GM19324 (cell line): ENCODE data around the gene HS3ST3B1.
A peak's percentile ranks its signal among the peaks of the same experiment; 100 is the strongest.

Experiments used
- ATAC-seq: cut with Tn5 transposase; IDR thresholded peaks from one replicate; pipeline ENCODE4 v1.9.1; 2021; ENCODE audit warnings: mild to moderate bottlenecking, moderate library complexity; ENCODE audit not compliant: unreplicated experiment, low FRiP score

The HS3ST3B1 gene

DNA sequence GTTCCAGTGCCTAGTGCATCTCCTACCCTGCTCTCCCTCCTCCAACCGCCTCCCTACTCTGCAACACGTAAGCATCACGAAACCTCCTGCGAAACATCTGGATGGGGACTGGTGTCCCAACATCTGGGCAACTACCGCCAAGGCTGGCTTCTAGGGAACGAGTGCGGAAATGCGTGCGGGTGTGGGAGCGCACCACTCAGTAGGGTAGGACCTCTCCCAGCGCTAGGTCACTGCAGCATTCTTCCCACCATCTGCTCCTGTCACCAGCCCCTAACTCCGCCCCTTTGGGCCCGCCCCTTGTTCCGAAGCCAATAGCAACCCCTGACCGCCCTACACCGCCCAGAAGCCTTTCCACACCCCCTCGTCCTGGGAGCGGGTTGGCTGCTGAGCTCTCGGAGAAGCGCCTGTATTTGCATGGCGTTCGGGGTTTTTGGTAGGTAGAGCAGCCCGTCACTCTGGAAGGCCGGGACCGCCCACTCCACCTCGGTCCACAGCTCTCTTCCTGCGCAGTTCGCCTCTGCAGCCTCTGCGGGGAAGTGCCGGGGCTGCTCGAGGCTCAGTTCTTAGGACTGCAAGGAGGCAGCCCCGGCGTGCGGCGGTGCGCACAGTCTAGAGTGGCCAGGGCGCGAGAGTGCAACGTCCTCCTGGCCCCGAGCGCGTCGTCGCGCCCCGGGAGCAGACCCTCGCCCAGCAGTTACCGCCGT lies at the start of gene HS3ST3B1:
HS3ST3B1 (plus strand) TSS at position 507 of the 704 bp plus-strand sequence. CDS start 438 bp downstream, outside the sequence.
- peak; percentile 69 for ATAC-seq

DNA sequence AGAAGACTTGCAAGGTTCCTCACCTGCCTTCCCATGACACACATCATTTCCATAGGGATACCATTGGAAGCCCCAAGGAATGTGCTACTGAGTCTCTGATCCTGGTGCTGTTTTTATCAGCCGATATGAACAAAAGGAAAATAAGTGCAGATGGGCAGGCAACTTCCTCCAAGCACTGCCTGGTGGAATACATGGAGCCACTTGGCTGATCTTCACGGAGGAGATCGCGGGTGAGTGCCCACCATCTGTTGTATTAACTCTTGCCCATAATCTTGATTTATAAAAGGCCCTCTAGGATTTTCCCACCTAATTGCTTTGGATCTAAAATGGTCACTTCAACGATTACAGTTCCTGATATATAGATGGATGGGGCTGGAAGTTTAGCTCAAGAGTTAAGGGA lies 39.5 kb upstream of the HS3ST3B1 start:
- ATAC-seq, result no peak

DNA sequence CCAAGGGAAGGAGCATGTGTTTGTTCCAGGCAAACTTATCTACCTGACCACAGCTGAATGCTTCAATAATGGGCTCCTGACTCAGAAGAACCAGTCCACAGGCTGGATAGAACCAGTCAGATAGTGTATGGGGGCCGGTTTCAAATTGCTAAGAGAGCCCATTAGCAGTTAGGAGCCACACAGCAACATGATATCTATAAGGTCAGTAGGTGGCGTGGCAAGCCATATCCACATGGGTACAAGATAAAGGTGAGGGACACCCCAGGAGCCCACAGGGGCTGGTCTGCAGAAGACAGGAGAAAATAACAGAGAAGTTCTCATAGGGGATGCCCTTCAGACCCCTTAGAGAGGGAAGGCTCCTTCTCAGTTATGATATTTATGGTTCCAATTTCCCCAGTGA lies 32.6 kb upstream of the HS3ST3B1 start:
- ATAC-seq, result no peak

GRCh38 chr17:14269473-14269872 lies 31.4 kb upstream of the HS3ST3B1 start:
- no peak for ATAC-seq

- ATAC-seq, result no peak
Observed at GRCh38 chr17:14270508-14270907, 30.4 kb upstream of the HS3ST3B1 start.

DNA sequence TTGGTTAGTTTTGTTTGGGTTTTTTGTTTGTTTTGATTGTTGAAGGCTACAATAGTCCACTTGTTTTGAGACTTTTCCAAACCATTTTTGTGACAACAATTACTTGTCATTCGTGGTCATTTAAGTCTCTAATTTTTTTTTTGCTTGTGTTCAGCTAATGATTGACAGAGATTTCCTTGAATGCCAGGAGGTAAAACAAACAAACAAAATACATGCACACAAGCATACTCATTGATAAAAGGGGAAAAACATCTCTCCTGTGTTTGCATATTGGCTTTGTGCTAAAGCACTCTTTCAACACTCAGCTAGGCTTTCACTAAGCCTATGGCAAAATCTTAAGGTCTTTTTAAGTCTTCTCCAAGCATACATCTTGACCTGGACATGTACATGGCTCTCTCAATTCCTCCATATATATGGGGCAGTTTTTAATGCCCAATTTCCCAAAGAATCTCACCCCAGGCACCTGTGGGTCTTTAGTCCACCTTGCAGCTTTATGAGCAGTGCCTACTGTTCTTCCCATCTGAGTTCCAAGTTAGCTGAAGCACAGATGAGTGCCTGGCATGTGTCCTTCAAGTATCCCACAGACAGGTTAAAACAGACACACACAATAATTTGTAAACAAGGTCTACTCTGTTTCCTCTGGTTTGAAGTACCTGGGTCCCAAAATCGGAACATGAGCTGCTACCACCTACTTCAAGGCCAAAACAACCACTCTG lies 24.2 kb upstream of the HS3ST3B1 start:
- no peak for ATAC-seq

DNA sequence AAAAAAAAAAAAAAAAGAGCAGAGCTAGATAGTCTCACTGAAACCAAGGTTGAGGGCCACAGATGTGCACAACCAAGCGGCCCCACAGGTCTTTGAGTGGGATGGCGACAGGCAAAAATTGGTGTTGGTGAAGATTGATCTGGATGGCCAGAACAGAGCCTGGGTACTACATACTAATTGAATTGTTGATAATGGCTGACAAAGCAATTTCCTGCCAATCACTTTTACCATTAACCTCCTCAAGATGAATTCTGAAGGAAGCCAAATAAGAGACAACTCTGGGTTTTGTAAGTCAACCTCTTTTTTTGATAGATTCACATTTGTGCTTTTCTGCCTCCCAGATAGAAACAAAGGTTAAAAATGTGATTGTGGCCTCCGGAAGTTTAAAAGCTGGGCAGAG lies 19.4 kb upstream of the HS3ST3B1 start:
- ATAC-seq, result no peak

GRCh38 chr17:14282726-14283125 lies 18.2 kb upstream of the HS3ST3B1 start:
- no peak for ATAC-seq

GRCh38 chr17:14289162-14289561 lies 11.7 kb upstream of the HS3ST3B1 start:
- ATAC-seq, result no peak

DNA sequence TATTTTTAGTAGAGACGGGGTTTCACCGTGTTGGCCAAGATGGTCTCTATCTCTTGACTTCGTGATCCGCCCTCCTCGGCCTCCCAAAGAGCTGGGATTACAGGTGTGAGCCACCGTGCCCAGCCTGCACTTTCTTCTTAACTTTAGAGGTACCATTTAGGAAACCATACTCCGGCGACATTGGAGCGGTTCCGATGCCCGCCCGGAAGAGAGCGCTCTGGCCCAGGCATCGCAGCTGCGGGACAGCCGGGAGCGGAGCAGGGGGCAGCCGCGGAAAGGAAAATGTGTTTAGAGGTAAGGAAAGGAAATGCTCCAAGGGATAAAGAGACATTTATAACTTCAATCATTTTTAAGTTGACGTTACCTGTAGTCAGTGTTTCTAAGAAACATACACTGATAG lies 6.0 kb upstream of the HS3ST3B1 start:
- no peak for ATAC-seq

DNA sequence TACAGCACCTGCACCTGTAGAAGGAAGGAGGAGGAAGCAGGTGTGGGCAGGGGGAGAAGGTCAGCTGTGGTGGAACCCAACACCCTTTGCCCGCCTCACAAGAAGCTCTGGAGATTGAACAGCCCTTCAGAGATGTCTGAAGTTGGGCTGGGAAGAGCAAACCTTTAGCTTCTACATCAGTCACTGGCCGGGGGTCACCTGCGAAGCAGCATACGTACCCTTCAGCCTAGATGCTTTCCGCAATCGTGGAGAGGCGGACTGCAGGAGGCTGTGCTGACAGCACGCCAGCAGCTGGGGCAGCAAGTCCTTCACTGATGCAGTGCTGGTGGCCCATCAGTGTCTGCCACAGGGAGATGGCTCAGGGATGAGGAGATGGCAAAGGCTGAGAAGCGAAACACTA lies 5.2 kb upstream of the HS3ST3B1 start:
- no peak for ATAC-seq

GRCh38 chr17:14296166-14296910 lies 4.5 kb upstream of the HS3ST3B1 start:
- no peak for ATAC-seq

DNA sequence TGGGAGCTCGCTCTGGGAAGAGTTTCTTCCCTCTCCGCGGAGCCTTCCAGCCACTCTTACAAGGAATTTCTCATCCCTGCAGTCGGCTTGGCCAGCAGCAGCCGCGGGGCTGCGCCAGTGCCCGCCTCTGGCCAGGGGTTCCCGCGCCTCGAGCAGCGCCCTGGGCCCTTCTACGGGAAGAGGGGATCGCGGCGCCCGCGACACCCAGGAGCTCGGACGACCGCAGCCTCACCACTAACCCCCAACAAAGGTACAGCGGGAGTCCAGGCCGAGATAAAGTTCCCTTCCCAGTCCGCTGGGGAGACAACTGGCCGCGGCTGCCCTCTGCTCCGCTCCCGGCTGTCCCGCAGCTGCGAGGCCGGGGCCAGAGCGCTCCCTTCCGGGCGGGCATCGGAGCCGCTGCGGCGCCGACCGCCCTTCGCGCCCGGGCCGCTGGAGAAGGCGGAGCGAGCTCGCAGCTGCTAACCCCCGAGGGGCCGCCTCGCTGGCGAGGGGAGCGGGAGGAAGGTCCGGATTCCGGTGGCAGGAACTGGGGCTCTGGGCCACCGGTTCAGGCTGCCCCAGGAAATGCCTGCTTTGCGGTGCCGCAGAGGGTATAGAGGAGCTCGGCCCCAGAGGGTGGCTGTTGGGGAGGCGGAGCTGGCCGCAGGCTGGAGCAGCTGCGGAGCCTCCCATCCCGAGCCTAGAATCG lies 3.6 kb upstream of the HS3ST3B1 start:
- ATAC-seq, result no peak

- ATAC-seq, result no peak
Observed at GRCh38 chr17:14298221-14298946, 2.5 kb upstream of the HS3ST3B1 start.

DNA sequence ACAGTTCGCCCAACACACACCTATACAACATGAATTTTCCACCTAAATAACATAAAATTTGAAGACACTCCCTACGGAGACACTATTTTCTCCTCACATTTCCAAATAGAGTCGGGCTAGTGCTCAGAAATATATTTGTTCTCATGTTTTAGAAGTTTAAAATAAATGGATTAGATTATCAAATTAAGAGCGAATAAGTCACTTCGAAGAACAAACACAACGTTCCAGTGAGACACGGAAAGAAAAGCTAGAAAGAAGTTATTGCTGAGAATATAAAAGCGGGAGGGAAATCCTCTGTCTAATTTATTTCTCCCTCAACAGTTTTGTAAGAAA lies 2.0 kb upstream of the HS3ST3B1 start:
- ATAC-seq, result no peak

DNA sequence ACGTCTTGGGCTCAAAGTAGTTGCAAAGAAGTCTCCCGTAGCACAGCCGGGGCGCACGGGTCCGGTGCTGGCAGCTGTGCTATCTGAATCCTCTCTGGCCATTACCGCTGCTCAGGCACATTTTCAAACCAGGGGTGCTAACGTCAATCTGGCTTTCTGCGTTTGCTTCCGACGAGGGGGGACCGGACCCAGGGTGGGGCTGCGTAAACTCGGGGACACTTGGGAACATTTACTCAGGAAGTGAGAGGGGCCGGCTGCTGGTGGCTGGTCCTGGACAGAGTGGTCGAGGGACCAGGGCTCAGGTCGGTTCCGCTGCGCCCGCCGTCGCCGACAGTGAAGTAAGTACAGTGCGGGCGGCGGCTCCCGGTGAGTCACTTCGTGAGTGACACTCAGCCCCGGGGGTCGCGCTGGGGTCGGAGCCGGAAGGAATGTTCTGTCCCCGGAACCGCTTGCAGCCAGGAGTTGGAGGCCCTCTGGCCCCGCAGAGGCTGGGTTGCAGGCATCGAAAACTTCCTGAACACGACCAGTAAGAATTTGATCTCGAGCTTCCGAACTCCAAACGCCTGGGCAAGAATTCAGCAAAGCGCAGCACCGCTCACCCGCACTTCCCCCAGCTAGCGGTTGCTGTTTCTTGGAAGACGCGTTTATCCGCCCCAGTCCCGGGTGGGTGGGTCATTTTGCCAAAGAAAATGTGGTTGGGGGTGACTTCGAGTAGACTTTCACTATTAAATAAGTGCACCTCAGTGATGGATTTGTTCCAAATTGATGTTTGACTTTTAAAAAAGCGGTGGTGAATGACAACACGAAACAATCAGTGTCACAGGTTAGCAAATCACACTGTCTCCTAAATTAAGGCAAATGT lies 1.4 kb upstream of the HS3ST3B1 start:
- ATAC-seq, result no peak

DNA sequence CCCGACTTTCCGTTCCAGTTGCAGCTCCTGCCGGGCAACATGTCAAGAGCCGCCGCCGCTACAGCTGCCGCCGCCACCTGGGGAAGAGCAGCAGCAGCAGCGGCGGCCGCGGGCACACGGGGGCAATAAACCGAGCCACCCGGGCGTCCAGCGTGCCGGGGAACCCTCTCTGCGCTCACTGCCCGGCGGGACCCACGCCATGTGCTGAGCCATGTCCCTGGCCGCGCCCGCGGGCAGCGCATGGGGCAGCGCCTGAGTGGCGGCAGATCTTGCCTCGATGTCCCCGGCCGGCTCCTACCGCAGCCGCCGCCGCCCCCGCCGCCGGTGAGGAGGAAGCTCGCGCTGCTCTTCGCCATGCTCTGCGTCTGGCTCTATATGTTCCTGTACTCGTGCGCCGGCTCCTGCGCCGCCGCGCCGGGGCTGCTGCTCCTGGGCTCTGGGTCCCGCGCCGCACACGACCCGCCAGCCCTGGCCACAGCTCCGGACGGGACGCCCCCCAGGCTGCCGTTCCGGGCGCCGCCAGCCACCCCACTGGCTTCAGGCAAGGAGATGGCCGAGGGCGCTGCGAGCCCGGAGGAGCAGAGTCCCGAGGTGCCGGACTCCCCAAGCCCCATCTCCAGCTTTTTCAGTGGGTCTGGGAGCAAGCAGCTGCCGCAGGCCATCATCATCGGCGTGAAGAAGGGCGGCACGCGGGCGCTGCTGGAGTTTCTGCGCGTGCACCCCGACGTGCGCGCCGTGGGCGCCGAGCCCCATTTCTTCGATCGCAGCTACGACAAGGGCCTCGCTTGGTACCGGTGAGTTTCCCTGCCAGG lies 604 bp downstream of the HS3ST3B1 start:
- ATAC-seq, result peak; percentile 10

- no peak for ATAC-seq
Observed at GRCh38 chr17:14302091-14302430, 1.2 kb downstream of the HS3ST3B1 start.
